HuH-7.5 (cell line): Measurements from ENCODE around the gene TMEM45A.
A peak's percentile ranks its signal among the peaks of the same experiment; 100 is the strongest.
"Not testable (repeated sequence)": the region's sequence is repeated elsewhere in the genome, so short reads cannot be mapped to it uniquely, and the experiment has no call there.

Experiments
- DNase-seq: peaks from one replicate; pipeline ENCODE4 v3.0.0; 2011; ENCODE audit warnings: low spot score

TMEM45A gene

GRCh38 chr3:100492059-100493006 is at the start of gene TMEM45A:
TSS of gene TMEM45A (plus strand) at chr3:100492619. CDS start at chr3:100555212, 62,593 bp downstream.
- DNase-seq = peak; percentile 96

- no peak for DNase-seq
Measured at GRCh38 chr3:100443690-100444089, 48.7 kb upstream of the TMEM45A start.

GRCh38 chr3:100447067-100447466 is 45.4 kb upstream of the TMEM45A start:
- not testable (repeated sequence) for DNase-seq

- DNase-seq = no peak
Measured at GRCh38 chr3:100448079-100448478, 44.3 kb upstream of the TMEM45A start.

- no peak for DNase-seq
Measured at GRCh38 chr3:100449214-100449613, 43.2 kb upstream of the TMEM45A start.

GRCh38 chr3:100454677-100455076 is 37.7 kb upstream of the TMEM45A start:
- DNase-seq = peak; percentile 62

GRCh38 chr3:100455841-100456550 is 36.4 kb upstream of the TMEM45A start:
- no peak for DNase-seq

- no peak for DNase-seq
Measured at GRCh38 chr3:100456745-100457144, 35.7 kb upstream of the TMEM45A start.

GRCh38 chr3:100457811-100458210 is 34.6 kb upstream of the TMEM45A start:
- DNase-seq = no peak

- DNase-seq = no peak
Measured at GRCh38 chr3:100458814-100459213, 33.6 kb upstream of the TMEM45A start.

- peak; percentile 54 for DNase-seq
Measured at GRCh38 chr3:100463002-100463401, 29.4 kb upstream of the TMEM45A start.

GRCh38 chr3:100463646-100464155 is 28.7 kb upstream of the TMEM45A start:
- no peak for DNase-seq

GRCh38 chr3:100465892-100466777 is 26.3 kb upstream of the TMEM45A start:
- DNase-seq = no peak

- no peak for DNase-seq
Measured at GRCh38 chr3:100467133-100467532, 25.3 kb upstream of the TMEM45A start.

- no peak for DNase-seq
Measured at GRCh38 chr3:100468676-100469075, 23.7 kb upstream of the TMEM45A start.

- no peak for DNase-seq
Measured at GRCh38 chr3:100470951-100471350, 21.5 kb upstream of the TMEM45A start.

GRCh38 chr3:100471444-100471843 is 21.0 kb upstream of the TMEM45A start:
- no peak for DNase-seq

- DNase-seq = not testable (repeated sequence)
Measured at GRCh38 chr3:100477851-100478360, 14.5 kb upstream of the TMEM45A start.

GRCh38 chr3:100478521-100478920 is 13.9 kb upstream of the TMEM45A start:
- DNase-seq = not testable (repeated sequence)

- no peak for DNase-seq
Measured at GRCh38 chr3:100480081-100480480, 12.3 kb upstream of the TMEM45A start.

GRCh38 chr3:100482176-100482575 is 10.2 kb upstream of the TMEM45A start:
- DNase-seq = no peak

GRCh38 chr3:100483529-100483928 is 8.9 kb upstream of the TMEM45A start:
- no peak for DNase-seq
